Activated CD8-positive, alpha-beta T cell treated with anti-CD3 and anti-CD28 coated beads for 36 hours (primary cell): Measurements from ENCODE around the gene PDCD11. TPM values are rescaled to one million over a fixed set of nuclear protein-coding genes. Genes with fewer than 3 reads are reported as not detected.

Experiments
- ATAC-seq: fragments of 200-7000 bp; cut with Tn5 transposase; one replicate; pipeline ENCODE4 v1.10.0; 2021; ENCODE audit warnings: mild to moderate bottlenecking, moderate library complexity
- CTCF ChIA-PET: fragments of 350-600 bp; sonication (Branson Sonifier 250); formaldehyde crosslinking; loops from one replicate; lab custom pipeline; 2021; ENCODE audit warnings: antibody characterized with exemption; lab: Charles Lee
- POLR2A ChIA-PET: fragments of 350-600 bp; sonication (Branson Sonifier 250); formaldehyde crosslinking; loops from one replicate; lab custom pipeline; 2021; ENCODE audit warnings: antibody characterized with exemption; lab: Charles Lee
- DNase-seq: peaks from one replicate; pipeline ENCODE4 v3.0.0-alpha.2; 2020
- H3K27ac Mint-ChIP-seq: one replicate; pipeline ENCODE4 v1.8.0; 2021; ENCODE audit warnings: mild to moderate bottlenecking, mixed read lengths
- H3K27me3 Mint-ChIP-seq: one replicate; pipeline ENCODE4 v1.8.0; 2021; ENCODE audit warnings: mixed read lengths
- H3K36me3 Mint-ChIP-seq: one replicate; pipeline ENCODE4 v1.8.0; 2021; ENCODE audit warnings: low read depth, mixed read lengths
- H3K4me1 Mint-ChIP-seq: one replicate; pipeline ENCODE4 v1.8.0; 2021; ENCODE audit warnings: low read depth, mixed read lengths
- H3K4me3 Mint-ChIP-seq: one replicate; pipeline ENCODE4 v1.8.0; 2021; ENCODE audit warnings: mild to moderate bottlenecking, moderate library complexity, mixed read lengths
- H3K9me3 Mint-ChIP-seq: one replicate; pipeline ENCODE4 v1.8.0; 2021; ENCODE audit warnings: mixed read lengths
- intact Hi-C: fragments of 100-400 bp; cut with micrococcal nuclease; formaldehyde crosslinking; loops from one replicate; pipeline ENCODE4 v1.10.0; 2022
- total RNA-seq, 2 experiments: library from RNA; stranded (reverse); gene quantifications; one replicate each; pipeline ENCODE4 v1.2.3, GENCODE V29; 2021
- TF ChIP-seq, protein P1 (sequence below): fragments of 200-600 bp; IDR thresholded peaks from one replicate; pipeline ENCODE4 v1.8.0; 2022; ENCODE audit warnings: antibody characterized with exemption, mild to moderate bottlenecking

The PDCD11 gene
- total RNA-seq, 2 experiments from 2014 or later: 63.7 to 68.8 TPM

DNA sequence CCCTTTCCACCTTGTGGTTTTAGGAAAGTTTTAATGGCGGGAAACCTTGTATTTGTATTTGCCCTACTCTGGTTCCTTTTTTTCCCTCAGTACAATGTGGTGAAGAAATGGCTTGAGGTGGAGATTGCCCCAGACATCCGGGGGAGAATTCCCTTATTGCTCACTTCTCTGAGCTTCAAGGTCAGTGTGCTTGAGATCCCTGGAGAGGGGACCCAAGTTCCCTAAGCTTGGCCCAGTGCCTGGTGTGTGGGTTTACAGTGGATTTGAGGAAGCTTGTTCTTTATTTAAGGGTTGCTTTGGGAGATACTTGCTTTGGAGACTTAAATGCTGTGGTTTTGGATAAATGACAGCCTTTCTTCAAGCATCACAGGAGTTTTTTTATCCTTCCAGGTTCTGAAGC is 37.4 kb downstream of the PDCD11 start:
- Mint-ChIP-seq H3K4me1 (peaks cover 19% of the 10 kb centered on the region), H3K27ac (no peak overlapping the region), H3K27me3 (no peaks in the 10 kb centered on the region), H3K9me3 (no peaks in the 10 kb centered on the region), H3K36me3 (peaks cover 51% of the 10 kb centered on the region), H3K4me3 (no peak overlapping the region)
- DNase-seq (no peak), ATAC-seq (no peak)
- ChIA-PET CTCF (interaction anchor here (0.8 to 0.9 kb wide), 2 partner anchors 18 to 53 kb away, joined by 3 read pairs; no protein-coding TSS in a partner anchor), POLR2A (interaction anchor here (1.0 kb wide), 1 partner anchor 16 kb away, joined by 3 read pairs; no protein-coding TSS in a partner anchor)
- TF ChIP-seq, protein P1, sequence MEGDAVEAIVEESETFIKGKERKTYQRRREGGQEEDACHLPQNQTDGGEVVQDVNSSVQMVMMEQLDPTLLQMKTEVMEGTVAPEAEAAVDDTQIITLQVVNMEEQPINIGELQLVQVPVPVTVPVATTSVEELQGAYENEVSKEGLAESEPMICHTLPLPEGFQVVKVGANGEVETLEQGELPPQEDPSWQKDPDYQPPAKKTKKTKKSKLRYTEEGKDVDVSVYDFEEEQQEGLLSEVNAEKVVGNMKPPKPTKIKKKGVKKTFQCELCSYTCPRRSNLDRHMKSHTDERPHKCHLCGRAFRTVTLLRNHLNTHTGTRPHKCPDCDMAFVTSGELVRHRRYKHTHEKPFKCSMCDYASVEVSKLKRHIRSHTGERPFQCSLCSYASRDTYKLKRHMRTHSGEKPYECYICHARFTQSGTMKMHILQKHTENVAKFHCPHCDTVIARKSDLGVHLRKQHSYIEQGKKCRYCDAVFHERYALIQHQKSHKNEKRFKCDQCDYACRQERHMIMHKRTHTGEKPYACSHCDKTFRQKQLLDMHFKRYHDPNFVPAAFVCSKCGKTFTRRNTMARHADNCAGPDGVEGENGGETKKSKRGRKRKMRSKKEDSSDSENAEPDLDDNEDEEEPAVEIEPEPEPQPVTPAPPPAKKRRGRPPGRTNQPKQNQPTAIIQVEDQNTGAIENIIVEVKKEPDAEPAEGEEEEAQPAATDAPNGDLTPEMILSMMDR: no peak
- intact Hi-C loops: no loop called here

DNA sequence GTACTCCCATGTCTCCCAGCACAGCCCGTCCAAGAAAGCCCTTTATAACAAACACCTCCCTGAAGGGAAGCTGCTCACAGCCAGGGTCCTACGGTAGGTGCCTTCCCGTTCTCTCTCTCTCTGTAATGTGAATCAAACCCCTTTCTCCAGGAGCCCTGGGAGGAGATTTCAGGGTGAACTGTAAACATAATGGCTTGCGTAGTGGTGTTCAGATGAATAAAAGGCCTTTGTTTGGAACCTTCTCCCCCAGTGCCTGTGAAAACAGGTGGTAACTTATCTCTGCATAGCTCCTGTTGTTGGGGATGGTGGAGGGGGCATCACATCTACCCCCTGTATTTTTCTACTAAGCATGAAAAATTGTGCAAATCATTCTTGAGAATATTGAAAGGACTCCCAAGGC is 43.4 kb downstream of the PDCD11 start:
- peaks cover 57% of the 10 kb centered on the region for H3K36me3 Mint-ChIP-seq
- ATAC-seq (no peak), DNase-seq (no peak)
- ChIA-PET CTCF (interaction anchor here (1.0 kb wide), 1 partner anchor 36 kb away, joined by 3 read pairs; no protein-coding TSS in a partner anchor), POLR2A (interaction anchor here (0.7 kb wide), 1 partner anchor 12 kb away, joined by 3 read pairs; no protein-coding TSS in a partner anchor)
- intact Hi-C loops: no loop called here
- TF ChIP-seq, protein P1: no peak
- H3K4me3 Mint-ChIP-seq: no peak overlapping the region
- H3K4me1 Mint-ChIP-seq: no peaks in the 10 kb centered on the region
- H3K27ac Mint-ChIP-seq: no peak overlapping the region
- H3K9me3 Mint-ChIP-seq: no peaks in the 10 kb centered on the region
- H3K27me3 Mint-ChIP-seq: no peaks in the 10 kb centered on the region

DNA sequence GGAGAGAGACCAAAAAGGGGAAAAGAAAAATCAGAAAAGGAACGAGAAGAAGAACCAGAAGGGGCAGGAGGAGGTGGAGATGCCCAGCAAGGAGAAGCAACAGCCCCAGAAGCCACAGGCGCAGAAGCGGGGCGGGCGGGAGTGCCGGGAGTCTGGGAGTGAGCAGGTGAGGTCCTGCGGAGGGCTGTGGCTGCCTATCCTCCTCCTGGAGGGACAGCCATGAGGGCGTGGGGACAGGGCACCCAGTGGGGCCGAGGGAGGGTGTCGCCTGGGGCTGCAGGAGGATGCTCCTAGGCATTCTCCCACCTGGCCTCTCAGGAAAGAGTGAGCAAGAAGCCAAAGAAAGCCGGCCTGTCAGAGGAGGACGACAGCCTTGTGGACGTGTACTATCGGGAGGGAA is 44.0 kb downstream of the PDCD11 start:
- CTCF ChIA-PET: interaction anchor here (1.0 kb wide), 1 partner anchor 35 kb away, joined by 3 read pairs; no protein-coding TSS in a partner anchor
- Mint-ChIP-seq H3K27me3 (no peaks in the 10 kb centered on the region), H3K27ac (no peak overlapping the region)

DNA sequence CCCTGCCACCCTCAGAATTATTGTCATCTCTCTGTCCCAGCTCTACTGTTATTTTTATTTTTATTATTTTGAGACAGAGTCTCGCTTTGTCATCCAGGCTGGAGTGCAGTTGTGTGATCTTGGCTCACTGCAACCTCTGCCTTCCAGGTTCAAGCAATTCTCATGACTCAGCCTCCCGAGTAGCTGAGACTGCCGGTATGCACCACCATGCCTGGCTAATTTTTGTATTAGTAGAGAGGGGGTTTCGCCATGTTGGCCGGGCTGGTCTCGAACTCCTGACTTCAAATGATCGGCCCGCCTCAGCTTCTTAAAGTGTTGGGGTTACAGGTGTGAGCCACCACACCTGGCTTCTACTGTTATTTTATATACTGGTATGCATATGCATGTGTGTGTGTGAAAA is 44.8 kb downstream of the PDCD11 start:
- no peaks in the 10 kb centered on the region for H3K27me3 Mint-ChIP-seq
- DNase-seq (no peak), ATAC-seq (no peak)
- H3K36me3 Mint-ChIP-seq: peaks cover 62% of the 10 kb centered on the region
- H3K9me3 Mint-ChIP-seq: no peaks in the 10 kb centered on the region
- no peak overlapping the region for H3K27ac Mint-ChIP-seq
- POLR2A ChIA-PET: interaction anchor here (0.5 kb wide), 1 partner anchor 107 kb away, joined by 3 read pairs; no protein-coding TSS in a partner anchor
- H3K4me3 Mint-ChIP-seq: no peak overlapping the region
- TF ChIP-seq, protein P1: no peak
- intact Hi-C loops: no loop called here
- CTCF ChIA-PET: no interaction called here
- H3K4me1 Mint-ChIP-seq: no peaks in the 10 kb centered on the region

More for the DNA sequence above, 44.0 kb downstream of the PDCD11 start:
- Mint-ChIP-seq H3K36me3 (peaks cover 61% of the 10 kb centered on the region), H3K9me3 (no peaks in the 10 kb centered on the region), H3K4me1 (no peaks in the 10 kb centered on the region), H3K4me3 (no peak overlapping the region)
- intact Hi-C loops: no loop called here
- TF ChIP-seq, protein P1: no peak
- POLR2A ChIA-PET: interaction anchor here (0.7 kb wide), 1 partner anchor 11 kb away, joined by 3 read pairs; no protein-coding TSS in a partner anchor
- DNase-seq (no peak), ATAC-seq (no peak)

DNA sequence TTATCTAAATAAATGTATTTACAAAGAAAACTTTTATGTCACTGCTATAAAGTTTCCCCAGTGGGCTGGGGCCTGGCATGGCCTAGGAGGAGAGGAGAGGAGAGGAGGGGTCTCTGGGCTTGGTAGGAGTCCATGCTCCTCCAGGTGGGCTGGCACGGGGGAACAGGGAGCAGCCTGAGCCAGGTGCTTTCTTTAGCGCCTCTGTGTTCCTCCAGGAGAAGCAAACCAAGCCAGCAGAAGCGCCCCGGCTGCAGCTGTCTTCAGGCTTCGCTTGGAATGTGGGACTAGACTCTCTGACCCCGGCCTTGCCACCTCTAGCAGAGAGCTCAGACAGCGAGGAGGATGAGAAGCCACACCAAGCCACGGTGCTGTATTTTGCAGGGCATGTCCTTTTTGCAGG is 45.2 kb downstream of the PDCD11 start:
- DNase-seq: no peak
- H3K4me3 Mint-ChIP-seq: no peak overlapping the region
- no peak overlapping the region for H3K27ac Mint-ChIP-seq
- ChIA-PET CTCF (no interaction called here), POLR2A (interaction anchor here (0.5 kb wide), 1 partner anchor 108 kb away, joined by 3 read pairs; no protein-coding TSS in a partner anchor)
- H3K27me3 Mint-ChIP-seq: no peaks in the 10 kb centered on the region
- no peaks in the 10 kb centered on the region for H3K4me1 Mint-ChIP-seq
- no peaks in the 10 kb centered on the region for H3K9me3 Mint-ChIP-seq
- no peak for ATAC-seq
- TF ChIP-seq, protein P1: no peak
- intact Hi-C loops: no loop called here
- peaks cover 63% of the 10 kb centered on the region for H3K36me3 Mint-ChIP-seq
